A549 (cell line): Measurements from ENCODE around the gene IMPG2. TPM values are rescaled to one million over a fixed set of nuclear protein-coding genes. Genes with fewer than 3 reads are reported as not detected.

Experiments used
- ATAC-seq, 2 experiments: fragments of 200-7000 bp in 1 of 2; fragments of >200 bp in 1 of 2; cut with Nextera tagmentation in 1 of 2; cut with Tn5 transposase in 1 of 2; 3 replicates each; pipeline versions ENCODE4 v1.8.0 to v1.9.1; 2018 to 2020; ENCODE audit warnings: mild to moderate bottlenecking in 1 of 2, moderate library complexity in 1 of 2
- CTCF ChIA-PET: fragments of 300-600 bp; sonication (Branson Sonifier 250); formaldehyde crosslinking; extraction: SDS; loops from one replicate; lab custom pipeline; 2021; ENCODE audit warnings: antibody characterized with exemption, inconsistent platforms; lab: Yijun Ruan, JAX
- POLR2A ChIA-PET: fragments of 350-600 bp; formaldehyde crosslinking; extraction: SDS; loops from one replicate; lab custom pipeline; 2021; ENCODE audit warnings: antibody characterized with exemption, inconsistent platforms; lab: Yijun Ruan, JAX
- DNase-seq, 2 experiments: peaks; one replicate each; pipeline versions ENCODE4 v3.0.0 to v3.0.0-alpha.2; 2011 to 2016; ENCODE audit warnings: low read depth in 1 of 2, low spot score in 1 of 2
- FAIRE-seq: peaks from 2 replicates; lab custom pipeline; 2011; peaks lifted over from hg19 to GRCh38; lab: Jason Lieb, UNC
- H3K27ac ChIP-seq, 2 experiments: fragments of >200 bp; sonication (Bioruptor Twin); formaldehyde crosslinking; 3 replicates each; pipeline ENCODE4 v1.5.1; 2016 to 2017
- H3K4me1 ChIP-seq: fragments of >200 bp; sonication (Bioruptor Twin); formaldehyde crosslinking; 3 replicates; pipeline ENCODE4 v1.6.1; 2016
- H3K4me2 ChIP-seq: fragments of >200 bp; sonication (Bioruptor Twin); formaldehyde crosslinking; 3 replicates; pipeline ENCODE4 v1.6.1; 2016
- H3K4me3 ChIP-seq: fragments of >200 bp; sonication (Bioruptor Twin); formaldehyde crosslinking; 3 replicates; pipeline ENCODE4 v1.5.1; 2016
- H3K9me3 ChIP-seq: fragments of >200 bp; sonication (Bioruptor Twin); formaldehyde crosslinking; 3 replicates; pipeline ENCODE4 v1.6.1; 2016
- CBX2 ChIP-seq: fragments of 200-600 bp; sonication (generic); IDR thresholded peaks from 2 replicates; pipeline ENCODE4 v1.6.1; 2016; ENCODE audit warnings: low read depth, mild to moderate bottlenecking, borderline replicate concordance
- CEBPB ChIP-seq, 2 experiments: fragments of >200 bp in 1 of 2; sonication (Bioruptor Twin) in 1 of 2; formaldehyde crosslinking in 1 of 2; IDR thresholded peaks; 2 replicates each; pipeline ENCODE4 v1.6.1; 2012 to 2016
- E2F6 ChIP-seq: IDR thresholded peaks from 2 replicates; pipeline ENCODE4 v1.6.1; 2012; ENCODE audit warnings: low read depth, borderline replicate concordance
- ESRRA ChIP-seq: fragments of 150-350 bp; IDR thresholded peaks from 2 replicates; pipeline ENCODE4 v1.6.1; 2014; ENCODE audit warnings: mild to moderate bottlenecking, low read length, borderline replicate concordance
- HDAC2 ChIP-seq: fragments of 200-600 bp; sonication (generic); IDR thresholded peaks from 2 replicates; pipeline ENCODE4 v1.6.1; 2016
- HES2 ChIP-seq: fragments of >200 bp; sonication (Bioruptor Twin); formaldehyde crosslinking; IDR thresholded peaks from 2 replicates; pipeline ENCODE4 v1.6.1; 2016
- HOXB13 ChIP-seq: fragments of 250-450 bp; sonication (Bioruptor Pico); IDR thresholded peaks from 2 replicates; pipeline ENCODE4 v1.5.0; 2020; ENCODE audit warnings: low read depth, mild to moderate bottlenecking, moderate library complexity
- JUN ChIP-seq, 2 experiments: fragments of >200 bp; sonication (Bioruptor Twin); formaldehyde crosslinking; IDR thresholded peaks; 2 replicates in 1 of 2; 3 replicates in 1 of 2; pipeline ENCODE4 v1.6.1; 2016 to 2017
- MAFK ChIP-seq: fragments of 450-650 bp; IDR thresholded peaks from 2 replicates; pipeline ENCODE4 v1.6.1; 2014; ENCODE audit not compliant: partially characterized antibody
- MYC ChIP-seq: IDR thresholded peaks from 2 replicates; pipeline ENCODE4 v1.6.1; 2012; ENCODE audit warnings: mild to moderate bottlenecking, inconsistent platforms, low read length, improper control_type of control experiment, borderline replicate concordance
- PHF8 ChIP-seq: fragments of 200-600 bp; sonication (generic); IDR thresholded peaks from 2 replicates; pipeline ENCODE4 v1.6.1; 2016; ENCODE audit warnings: low read depth, mild to moderate bottlenecking, antibody characterized with exemption, moderate library complexity, borderline replicate concordance
- RAD21 ChIP-seq, 2 experiments: fragments of >200 bp in 1 of 2; sonication (Bioruptor Twin) in 1 of 2; formaldehyde crosslinking in 1 of 2; IDR thresholded peaks in 1 of 2; conservative IDR thresholded peaks in 1 of 2; 2 replicates in 1 of 2; 3 replicates in 1 of 2; pipeline ENCODE4 v1.6.1; 2012 to 2018; ENCODE audit warnings: inconsistent platforms in 1 of 2
- RARB ChIP-seq: fragments of 250-450 bp; sonication (Bioruptor Pico); IDR thresholded peaks from 2 replicates; pipeline ENCODE4 v1.8.0; 2021; ENCODE audit warnings: mild to moderate bottlenecking, moderate library complexity
- SREBF2 ChIP-seq: fragments of 450-650 bp; IDR thresholded peaks from 2 replicates; pipeline ENCODE4 v1.6.1; 2014; ENCODE audit warnings: mild to moderate bottlenecking, moderate library complexity
- ZFP36 ChIP-seq: fragments of 450-650 bp; IDR thresholded peaks from 2 replicates; pipeline ENCODE4 v1.6.1; 2014; ENCODE audit warnings: borderline replicate concordance; ENCODE audit not compliant: partially characterized antibody
- WGBS: methylation state at CpG from one replicate; pipeline ENCODE4 v1.1.6; 2017; ENCODE audit errors: missing lambda C conversion rate; 5-methylcytosine and 5-hydroxymethylcytosine counted together
- polyA plus RNA-seq, 4 experiments: library from polyadenylated mRNA; depleted of rRNA in 3 of 4; stranded (reverse); fragments of >200 nt; fragmentation: RNase III in 1 of 4; extraction: RNeasy Plus Mini Kit Qiagen cat#74134 plus additional on column Dnase treatment in 1 of 4; gene quantifications; 2 replicates in 3 of 4; 3 replicates in 1 of 4; pipeline ENCODE4 v1.2.3, GENCODE V29; 2011 to 2017
- TF ChIP-seq, protein P1 (sequence below): fragments of 450-650 bp; IDR thresholded peaks from 2 replicates; pipeline ENCODE4 v1.6.1; 2014; ENCODE audit warnings: antibody characterized with exemption
- TF ChIP-seq, protein P2 (sequence below): fragments of 150-350 bp; IDR thresholded peaks from 2 replicates; pipeline ENCODE4 v1.6.1; 2014; ENCODE audit warnings: low read depth, mild to moderate bottlenecking, low read length
- TF ChIP-seq, protein P3 (sequence below): fragments of 200-600 bp; sonication (generic); IDR thresholded peaks from 2 replicates; pipeline ENCODE4 v1.6.1; 2016; ENCODE audit warnings: antibody characterized with exemption, mild to moderate bottlenecking, moderate library complexity

The IMPG2 gene
- polyA plus RNA-seq, 2 of the 4 experiments (the other 2 are of a cell fraction), result 0.03 to 0.05 TPM

DNA sequence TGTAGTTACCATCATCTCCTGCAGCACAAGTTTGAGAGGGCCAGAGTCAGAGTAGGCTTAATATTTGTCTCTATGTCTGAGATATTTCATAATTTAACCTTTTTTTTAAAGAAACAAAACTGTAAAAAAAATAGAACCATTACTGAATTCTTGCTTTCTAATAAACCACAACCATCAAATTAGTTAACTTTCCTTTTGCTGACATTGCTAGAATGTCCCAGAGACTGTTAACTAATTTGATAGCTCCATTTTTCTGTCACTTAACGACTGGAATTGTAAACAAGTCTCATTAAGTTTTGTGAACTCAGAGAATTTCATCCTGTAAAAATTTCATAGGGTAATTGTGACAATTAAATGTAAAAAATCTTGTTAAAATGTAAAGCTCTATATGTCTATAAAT lies 35.6 kb downstream of the IMPG2 start:
- CTCF ChIA-PET, result interaction anchor here (1.1 kb wide), 1 partner anchor 10 kb away, joined by 3 read pairs; no protein-coding TSS in a partner anchor

DNA sequence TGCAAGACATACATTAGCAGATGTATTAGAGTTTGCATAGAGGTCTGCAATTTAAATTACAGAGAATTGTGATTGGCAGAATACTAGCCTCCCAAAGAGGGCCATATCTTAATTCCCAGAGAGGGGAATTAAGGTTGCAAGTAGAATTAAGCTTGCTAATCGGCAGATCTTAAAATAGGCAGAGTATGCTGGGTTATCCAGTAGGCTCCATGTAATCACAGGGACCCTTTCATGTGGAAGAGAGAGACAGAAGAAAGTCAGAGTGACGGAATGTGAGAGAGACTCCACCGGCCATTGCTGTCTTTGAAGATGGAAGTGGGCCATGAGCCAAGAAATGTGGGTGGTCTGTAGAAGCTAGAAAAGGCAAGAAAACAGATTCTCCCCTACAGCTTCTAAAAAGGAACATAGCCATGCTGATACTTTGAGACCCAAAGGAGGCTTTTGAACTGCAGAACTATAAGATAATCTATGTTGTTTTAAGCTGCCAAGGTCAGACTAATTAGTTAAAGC lies 38.8 kb downstream of the IMPG2 start:
- Histone ChIP-seq H3K4me1 (no peaks in the 10 kb centered on the region), H3K9me3 (no peaks in the 10 kb centered on the region), H3K4me2 (no peak overlapping the region), H3K27ac (no peak overlapping the region), H3K4me3 (no peak overlapping the region)
- WGBS, result 54% methylated on average over 3 of the region's 3 CpGs
- ChIA-PET POLR2A (no interaction called here), CTCF (no interaction called here)
- TF ChIP-seq, protein P1, sequence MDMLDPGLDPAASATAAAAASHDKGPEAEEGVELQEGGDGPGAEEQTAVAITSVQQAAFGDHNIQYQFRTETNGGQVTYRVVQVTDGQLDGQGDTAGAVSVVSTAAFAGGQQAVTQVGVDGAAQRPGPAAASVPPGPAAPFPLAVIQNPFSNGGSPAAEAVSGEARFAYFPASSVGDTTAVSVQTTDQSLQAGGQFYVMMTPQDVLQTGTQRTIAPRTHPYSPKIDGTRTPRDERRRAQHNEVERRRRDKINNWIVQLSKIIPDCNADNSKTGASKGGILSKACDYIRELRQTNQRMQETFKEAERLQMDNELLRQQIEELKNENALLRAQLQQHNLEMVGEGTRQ, result no peak
- TF ChIP-seq HOXB13 (no peak), ESRRA (no peak), ZFP36 (no peak), E2F6 (no peak)
- TF ChIP-seq, protein P2, sequence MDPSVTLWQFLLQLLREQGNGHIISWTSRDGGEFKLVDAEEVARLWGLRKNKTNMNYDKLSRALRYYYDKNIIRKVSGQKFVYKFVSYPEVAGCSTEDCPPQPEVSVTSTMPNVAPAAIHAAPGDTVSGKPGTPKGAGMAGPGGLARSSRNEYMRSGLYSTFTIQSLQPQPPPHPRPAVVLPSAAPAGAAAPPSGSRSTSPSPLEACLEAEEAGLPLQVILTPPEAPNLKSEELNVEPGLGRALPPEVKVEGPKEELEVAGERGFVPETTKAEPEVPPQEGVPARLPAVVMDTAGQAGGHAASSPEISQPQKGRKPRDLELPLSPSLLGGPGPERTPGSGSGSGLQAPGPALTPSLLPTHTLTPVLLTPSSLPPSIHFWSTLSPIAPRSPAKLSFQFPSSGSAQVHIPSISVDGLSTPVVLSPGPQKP, result no peak
- TF ChIP-seq, protein P3, sequence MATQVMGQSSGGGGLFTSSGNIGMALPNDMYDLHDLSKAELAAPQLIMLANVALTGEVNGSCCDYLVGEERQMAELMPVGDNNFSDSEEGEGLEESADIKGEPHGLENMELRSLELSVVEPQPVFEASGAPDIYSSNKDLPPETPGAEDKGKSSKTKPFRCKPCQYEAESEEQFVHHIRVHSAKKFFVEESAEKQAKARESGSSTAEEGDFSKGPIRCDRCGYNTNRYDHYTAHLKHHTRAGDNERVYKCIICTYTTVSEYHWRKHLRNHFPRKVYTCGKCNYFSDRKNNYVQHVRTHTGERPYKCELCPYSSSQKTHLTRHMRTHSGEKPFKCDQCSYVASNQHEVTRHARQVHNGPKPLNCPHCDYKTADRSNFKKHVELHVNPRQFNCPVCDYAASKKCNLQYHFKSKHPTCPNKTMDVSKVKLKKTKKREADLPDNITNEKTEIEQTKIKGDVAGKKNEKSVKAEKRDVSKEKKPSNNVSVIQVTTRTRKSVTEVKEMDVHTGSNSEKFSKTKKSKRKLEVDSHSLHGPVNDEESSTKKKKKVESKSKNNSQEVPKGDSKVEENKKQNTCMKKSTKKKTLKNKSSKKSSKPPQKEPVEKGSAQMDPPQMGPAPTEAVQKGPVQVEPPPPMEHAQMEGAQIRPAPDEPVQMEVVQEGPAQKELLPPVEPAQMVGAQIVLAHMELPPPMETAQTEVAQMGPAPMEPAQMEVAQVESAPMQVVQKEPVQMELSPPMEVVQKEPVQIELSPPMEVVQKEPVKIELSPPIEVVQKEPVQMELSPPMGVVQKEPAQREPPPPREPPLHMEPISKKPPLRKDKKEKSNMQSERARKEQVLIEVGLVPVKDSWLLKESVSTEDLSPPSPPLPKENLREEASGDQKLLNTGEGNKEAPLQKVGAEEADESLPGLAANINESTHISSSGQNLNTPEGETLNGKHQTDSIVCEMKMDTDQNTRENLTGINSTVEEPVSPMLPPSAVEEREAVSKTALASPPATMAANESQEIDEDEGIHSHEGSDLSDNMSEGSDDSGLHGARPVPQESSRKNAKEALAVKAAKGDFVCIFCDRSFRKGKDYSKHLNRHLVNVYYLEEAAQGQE, result no peak
- DNase-seq (no peak), ATAC-seq (no peak), FAIRE-seq (no peak)

More for the DNA sequence above, 35.6 kb downstream of the IMPG2 start:
- H3K4me2 ChIP-seq, result no peak overlapping the region
- H3K4me3 ChIP-seq, result no peak overlapping the region
- no peak overlapping the region for H3K27ac ChIP-seq
- POLR2A ChIA-PET, result no interaction called here
- H3K4me1 ChIP-seq, result no peaks in the 10 kb centered on the region
- peak; percentile 42 for TF ChIP-seq MAFK
- no peak for TF ChIP-seq ZFP36
- FAIRE-seq, result peak; percentile 36
- WGBS, result 7% methylated on average over 1 of the region's 1 CpG
- H3K9me3 ChIP-seq, result no peaks in the 10 kb centered on the region
- no peak for DNase-seq
- no peak for ATAC-seq

DNA sequence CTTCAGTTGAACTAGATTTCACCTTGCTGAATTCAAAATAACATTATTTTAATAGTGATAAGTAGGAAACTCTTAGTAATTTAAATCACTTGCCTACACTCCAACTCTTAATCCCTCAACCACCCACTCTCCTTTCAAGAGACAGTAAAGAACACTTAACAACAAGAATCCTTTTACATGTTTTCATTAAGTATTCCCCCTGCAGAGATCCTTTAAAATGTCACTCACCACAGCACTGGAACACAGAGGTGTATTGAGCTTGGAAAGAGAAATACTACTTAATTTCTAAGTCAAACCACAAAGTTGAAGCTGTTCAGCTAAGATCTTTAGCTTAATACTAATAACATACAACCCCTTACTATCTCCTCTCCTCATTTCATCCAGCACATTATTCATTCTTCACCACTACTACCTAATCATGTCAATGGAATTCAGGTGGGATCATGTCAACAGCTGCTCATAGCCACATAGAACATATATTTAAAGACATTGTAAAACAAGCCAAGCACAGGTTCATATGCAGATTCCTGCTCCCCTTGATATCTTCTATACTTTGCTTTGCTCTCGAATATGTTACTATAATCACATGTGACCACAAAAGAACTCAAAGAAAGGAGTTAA lies 40.5 kb downstream of the IMPG2 start:
- DNase-seq (no peak), FAIRE-seq (no peak), ATAC-seq (no peak)
- POLR2A ChIA-PET, result no interaction called here
- 41% methylated on average over 1 of the region's 1 CpG for WGBS
- Histone ChIP-seq H3K4me1 (no peaks in the 10 kb centered on the region), H3K9me3 (no peaks in the 10 kb centered on the region), H3K27ac (no peak overlapping the region), H3K4me3 (no peak overlapping the region), H3K4me2 (no peak overlapping the region)
- CTCF ChIA-PET, result no interaction called here
- TF ChIP-seq HDAC2 (no peak), RAD21 (conservative IDR thresholded peaks at IDR 0.05 in 1 of 2, IDR thresholded peaks at IDR 0.05 in 1 of 2) (no peak), PHF8 (no peak), MAFK (no peak), MYC (no peak), CBX2 (no peak), SREBF2 (no peak), RARB (CRISPR knock-in tag) (no peak), JUN (IDR thresholded peaks at IDR 0.05) (no peak), CEBPB (IDR thresholded peaks at IDR 0.05) (no peak), HES2 (no peak)
- TF ChIP-seq, protein P1, result no peak
